ENCODE results near the gene ASXL2.

- TF ChIP-seq CTCF (IDR thresholded peaks at IDR 0.05; ENCODE audit: low read depth, low read length), result no peak
- no peak for TF ChIP-seq EZH2phosphoT487 (IDR thresholded peaks at IDR 0.05; ENCODE audit: low read depth)
These were observed 186.1 kb downstream of the ASXL2 start for GRCh38 chr2:25692143-25692542.
